HG03196 (cell line): ENCODE measurements around the gene ZNF208.
"Not testable (repeated sequence)": the region's sequence is repeated elsewhere in the genome, so short reads cannot be mapped to it uniquely, and the experiment has no call there.

Experiments used
- ATAC-seq: cut with Tn5 transposase; IDR thresholded peaks from one replicate; pipeline ENCODE4 v1.9.1; 2021; ENCODE audit not compliant: unreplicated experiment

The ZNF208 gene

GRCh38 chr19:21885516-21885915 is 125.2 kb downstream of the ZNF208 start:
- ATAC-seq, result not testable (repeated sequence)

DNA sequence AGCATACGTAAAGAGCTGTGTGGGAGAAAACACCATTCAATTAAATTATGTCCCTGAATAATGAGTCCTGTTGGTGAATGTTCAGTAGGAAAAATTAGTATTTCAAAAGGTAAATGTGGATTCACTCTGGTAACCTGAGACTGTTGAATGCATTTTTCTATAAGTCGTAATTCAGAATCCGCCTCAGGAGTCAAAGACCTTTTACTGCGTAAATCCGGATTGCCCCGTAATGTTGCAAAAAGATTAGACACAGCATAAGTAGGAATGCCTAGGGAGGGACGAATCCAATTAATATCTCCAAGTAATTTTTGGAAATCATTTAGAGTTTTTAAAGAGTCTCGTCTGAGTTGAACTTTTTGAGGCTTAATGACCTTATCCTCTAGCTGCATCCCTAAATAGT is 126.0 kb downstream of the ZNF208 start:
- ATAC-seq, result not testable (repeated sequence)

DNA sequence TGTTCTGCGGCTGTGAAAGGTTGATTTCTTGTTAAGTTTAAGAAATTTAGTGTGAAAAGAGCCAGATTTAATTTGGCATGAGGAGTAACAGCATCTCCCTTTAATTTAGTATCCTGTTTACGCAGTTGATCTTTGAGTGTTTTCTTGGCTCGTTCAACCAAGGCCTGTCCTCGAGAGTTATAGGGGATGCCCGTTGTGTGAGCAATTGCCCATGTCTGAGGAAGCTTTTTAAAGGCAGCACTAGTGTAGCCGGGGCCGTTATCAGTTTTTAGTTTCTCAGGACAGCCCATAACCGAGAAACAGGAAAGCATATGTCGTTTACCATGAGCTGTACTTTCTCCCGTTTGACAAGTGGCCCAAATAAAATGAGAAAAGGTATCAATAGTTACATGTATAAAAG is 127.2 kb downstream of the ZNF208 start:
- no peak for ATAC-seq
